22Rv1 (cell line): ENCODE measurements around the gene ZNF138.
A peak's percentile ranks its signal among the peaks of the same experiment; 100 is the strongest.

Experiments
- H3K27ac ChIP-seq: fragments of 450-650 bp; 2 replicates; pipeline ENCODE4 v1.5.1; 2017
- ZFX ChIP-seq: fragments of 450-650 bp; IDR thresholded peaks from 2 replicates; pipeline ENCODE4 v1.6.1; 2017; ENCODE audit warnings: antibody characterized with exemption, borderline replicate concordance
- TF ChIP-seq, protein P1 (sequence below): fragments of 450-650 bp; IDR thresholded peaks from 2 replicates; pipeline ENCODE4 v1.5.1; 2017; ENCODE audit warnings: mild to moderate bottlenecking

ZNF138 gene

DNA sequence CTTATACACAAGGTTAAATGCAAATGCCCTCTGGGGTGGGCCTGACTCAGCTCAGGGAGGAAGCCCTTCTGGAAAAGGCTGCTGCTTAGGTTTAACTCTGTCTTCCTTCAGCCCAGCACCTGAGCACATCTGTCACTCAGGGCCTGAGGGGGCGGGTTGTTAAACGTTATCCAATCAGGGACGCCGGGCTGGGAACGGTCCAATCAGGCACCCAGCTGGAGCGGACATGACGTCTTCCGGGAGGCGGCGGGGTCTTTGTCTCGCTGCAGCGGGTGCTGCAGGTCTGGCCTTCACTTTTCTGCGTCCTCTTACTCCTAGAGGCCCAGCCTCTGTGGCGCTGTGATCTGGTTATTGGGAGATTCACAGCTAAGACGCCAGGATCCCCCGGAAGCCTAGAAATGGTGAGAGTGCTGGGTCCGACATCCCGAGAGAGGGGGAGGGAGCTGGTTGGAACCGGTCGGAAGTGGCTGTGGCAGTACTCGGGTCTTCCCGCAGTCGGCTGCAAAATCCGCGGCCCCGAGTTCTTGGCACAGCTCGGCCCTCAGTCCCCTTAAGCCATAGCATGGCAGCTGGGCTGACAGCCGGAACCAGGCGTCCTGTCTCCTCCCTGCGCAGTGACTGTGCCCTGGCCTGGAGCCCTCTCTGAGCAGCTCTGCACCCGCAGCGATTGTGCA is at the start of gene ZNF138:
Gene ZNF138 (plus strand): TSS at position 258 of the 674 bp plus-strand sequence. CDS start 141 bp downstream, at position 399.
- TF ChIP-seq, protein P1, sequence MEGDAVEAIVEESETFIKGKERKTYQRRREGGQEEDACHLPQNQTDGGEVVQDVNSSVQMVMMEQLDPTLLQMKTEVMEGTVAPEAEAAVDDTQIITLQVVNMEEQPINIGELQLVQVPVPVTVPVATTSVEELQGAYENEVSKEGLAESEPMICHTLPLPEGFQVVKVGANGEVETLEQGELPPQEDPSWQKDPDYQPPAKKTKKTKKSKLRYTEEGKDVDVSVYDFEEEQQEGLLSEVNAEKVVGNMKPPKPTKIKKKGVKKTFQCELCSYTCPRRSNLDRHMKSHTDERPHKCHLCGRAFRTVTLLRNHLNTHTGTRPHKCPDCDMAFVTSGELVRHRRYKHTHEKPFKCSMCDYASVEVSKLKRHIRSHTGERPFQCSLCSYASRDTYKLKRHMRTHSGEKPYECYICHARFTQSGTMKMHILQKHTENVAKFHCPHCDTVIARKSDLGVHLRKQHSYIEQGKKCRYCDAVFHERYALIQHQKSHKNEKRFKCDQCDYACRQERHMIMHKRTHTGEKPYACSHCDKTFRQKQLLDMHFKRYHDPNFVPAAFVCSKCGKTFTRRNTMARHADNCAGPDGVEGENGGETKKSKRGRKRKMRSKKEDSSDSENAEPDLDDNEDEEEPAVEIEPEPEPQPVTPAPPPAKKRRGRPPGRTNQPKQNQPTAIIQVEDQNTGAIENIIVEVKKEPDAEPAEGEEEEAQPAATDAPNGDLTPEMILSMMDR, result peak; percentile 18
- no peak for TF ChIP-seq ZFX

DNA sequence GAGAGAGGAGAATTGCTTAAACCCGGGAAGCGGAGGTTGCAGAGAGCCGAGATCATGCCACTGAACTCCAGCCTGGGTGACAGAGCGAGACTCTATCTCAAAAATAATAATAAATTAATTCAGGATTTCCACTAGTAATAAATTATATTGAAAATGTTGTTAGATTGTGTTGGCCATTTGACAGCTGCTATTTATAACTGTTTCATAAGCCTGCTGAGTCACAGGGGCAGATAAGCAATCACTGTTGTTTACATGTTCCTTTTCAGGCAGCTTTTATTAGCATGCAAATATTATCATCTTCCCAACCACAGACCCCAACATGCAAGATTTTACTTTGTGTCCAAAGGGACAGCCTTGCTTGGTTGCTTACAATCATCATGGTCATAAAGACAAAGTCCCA is 49.5 kb upstream of the ZNF138 start:
- TF ChIP-seq ZFX, result no peak
- TF ChIP-seq, protein P1, result no peak
- peak overlapping the region; percentile 19; the same call in 1 of the 2 replicates for H3K27ac ChIP-seq

More for the DNA sequence above, at the start of gene ZNF138:
- peak within 1 kb of the TSS; percentile 89 for H3K27ac ChIP-seq

DNA sequence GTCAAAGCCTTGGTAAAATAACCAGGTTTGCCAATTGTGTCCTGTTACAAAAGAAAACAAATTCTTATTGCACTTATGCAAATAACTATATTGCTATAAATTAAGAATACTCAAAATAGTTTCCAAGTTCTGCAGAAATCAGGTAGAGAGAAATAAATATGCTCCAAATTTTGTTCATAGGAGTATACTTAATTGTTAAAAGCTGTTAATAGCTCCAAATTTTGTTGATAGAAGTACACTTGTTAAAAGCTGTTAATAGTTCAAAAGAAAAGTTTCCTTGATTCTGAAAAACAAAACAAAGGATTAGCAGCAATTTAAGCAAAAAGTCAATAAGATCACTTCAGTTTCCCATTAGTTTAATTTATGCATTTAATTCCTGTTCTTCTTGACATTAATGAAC is 46.4 kb upstream of the ZNF138 start:
- TF ChIP-seq ZFX, result no peak
- TF ChIP-seq, protein P1, result no peak
- H3K27ac ChIP-seq, result no peak overlapping the region

DNA sequence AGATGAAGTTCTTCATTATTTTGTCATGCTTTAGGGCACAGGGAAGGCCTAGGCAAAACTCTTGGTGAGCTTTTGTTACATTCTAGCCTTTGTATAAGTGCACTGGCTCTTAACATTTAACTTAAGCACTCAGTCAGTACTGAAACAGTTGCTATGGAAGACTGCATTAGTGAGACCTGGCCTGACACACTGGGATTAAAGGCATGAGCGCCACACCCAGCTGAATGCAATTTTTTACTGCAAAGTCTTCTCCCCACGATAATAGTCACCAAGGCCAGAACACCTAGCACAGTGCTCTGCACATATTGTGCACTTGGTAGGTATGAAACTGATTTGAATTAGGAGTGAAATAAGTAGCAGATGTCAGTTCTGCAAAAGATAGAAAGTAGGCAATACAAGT is 41.2 kb upstream of the ZNF138 start:
- TF ChIP-seq ZFX, result no peak
- no peak overlapping the region for H3K27ac ChIP-seq

DNA sequence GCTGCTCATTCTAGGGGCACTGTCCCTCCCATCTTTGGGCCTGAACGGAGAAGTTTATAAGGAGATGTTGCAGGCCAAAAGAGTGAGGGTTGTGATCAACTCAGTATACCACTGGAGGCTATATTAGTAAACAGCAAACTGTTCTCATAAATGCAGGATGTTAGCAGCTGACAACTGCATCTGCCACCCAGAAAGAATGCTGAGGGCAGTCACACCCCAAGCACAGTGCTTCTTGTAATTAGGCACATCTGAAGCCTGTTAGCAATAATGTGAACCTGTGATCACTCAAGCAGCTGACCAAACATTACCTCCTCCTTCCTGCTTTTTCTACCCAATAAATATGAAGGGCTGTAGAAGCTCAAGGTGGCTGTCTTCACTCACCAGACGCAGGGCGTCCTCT is 38.4 kb upstream of the ZNF138 start:
- TF ChIP-seq ZFX, result no peak
- TF ChIP-seq, protein P1, result no peak
- no peak overlapping the region for H3K27ac ChIP-seq

DNA sequence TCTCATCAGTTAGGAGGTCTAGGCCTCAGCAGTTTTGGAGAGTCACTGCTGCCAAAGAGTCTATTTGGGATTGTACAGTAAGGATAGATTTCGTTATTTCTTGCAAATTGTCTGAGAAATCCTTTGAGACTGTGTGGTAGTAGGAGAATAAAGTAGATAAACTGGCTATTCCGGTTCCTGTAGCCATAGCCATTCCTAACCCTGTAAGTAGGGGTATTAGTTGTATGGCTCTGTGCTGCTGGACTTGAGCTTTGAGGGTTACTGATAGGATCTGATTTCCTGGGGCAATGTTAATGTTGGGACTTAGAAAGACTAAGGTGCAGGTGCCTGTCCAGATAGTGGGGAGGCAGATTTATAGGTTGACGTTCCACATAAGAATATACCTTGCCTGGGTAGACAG is 36.1 kb upstream of the ZNF138 start:
- TF ChIP-seq, protein P1, result no peak
- no peak for TF ChIP-seq ZFX

DNA sequence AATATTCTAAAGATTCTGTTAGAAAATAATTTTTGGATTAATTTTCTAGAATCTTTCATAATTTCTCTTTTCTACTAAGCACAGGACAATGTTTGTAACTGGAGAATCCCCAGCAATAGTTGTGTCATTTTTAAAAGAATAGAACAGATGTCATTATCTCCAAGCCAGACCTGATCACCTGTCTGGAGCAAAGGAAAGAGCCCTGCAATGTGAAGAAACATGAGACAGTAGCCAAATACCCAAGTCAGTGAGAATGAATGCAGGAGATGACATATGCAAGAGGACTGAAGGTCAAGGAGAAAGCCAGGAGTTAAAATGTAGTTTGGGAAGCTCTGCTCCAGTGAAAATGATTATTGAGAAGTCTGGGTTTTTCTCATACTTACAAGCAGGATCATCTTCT is 25.4 kb upstream of the ZNF138 start:
- TF ChIP-seq, protein P1, result no peak
- no peak for TF ChIP-seq ZFX

More for the DNA sequence above, 36.1 kb upstream of the ZNF138 start:
- no peak overlapping the region for H3K27ac ChIP-seq

DNA sequence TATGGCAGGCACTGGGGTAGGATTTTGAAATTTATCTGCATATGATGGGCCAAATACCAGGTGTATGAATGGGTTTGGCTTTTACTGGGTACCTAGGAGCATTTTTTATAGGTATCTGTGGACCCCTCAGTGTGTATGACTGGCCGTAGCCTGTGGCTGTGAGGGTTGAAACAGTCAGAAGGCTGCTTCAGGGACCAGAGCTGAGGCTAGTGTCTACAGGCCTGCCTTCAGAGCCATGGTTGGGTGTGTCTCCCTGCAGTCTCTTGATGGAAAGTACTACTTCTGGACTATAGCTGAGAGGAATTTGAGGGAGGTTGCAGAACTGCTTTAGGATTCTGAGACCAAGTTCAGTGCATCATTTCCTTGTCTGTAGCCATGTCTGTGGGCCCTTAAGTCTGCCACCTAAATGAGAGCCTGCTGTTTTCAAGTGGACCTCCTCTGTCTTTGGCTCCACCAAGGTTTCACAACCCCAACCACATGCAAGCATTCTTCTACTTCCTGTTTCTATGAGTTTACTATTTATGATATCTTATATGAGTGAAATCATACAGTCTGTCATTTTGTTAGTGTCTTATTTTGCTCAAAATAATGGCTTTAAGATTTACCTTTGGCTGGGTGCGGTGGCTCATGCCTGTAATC is 19.9 kb upstream of the ZNF138 start:
- H3K27ac ChIP-seq, result no peak overlapping the region

More for the DNA sequence above, 25.4 kb upstream of the ZNF138 start:
- no peak overlapping the region for H3K27ac ChIP-seq

More for the DNA sequence above, 19.9 kb upstream of the ZNF138 start:
- TF ChIP-seq, protein P1, result no peak
- no peak for TF ChIP-seq ZFX
